SIG-M5 (cell line): ENCODE results near the gene KIDINS220.
A peak's percentile ranks its signal among the peaks of the same experiment; 100 is the strongest.

Experiments used
- DNase-seq: peaks from one replicate; lab custom pipeline; 2025; lab: John Stamatoyannopoulos, UW

The KIDINS220 gene

DNA sequence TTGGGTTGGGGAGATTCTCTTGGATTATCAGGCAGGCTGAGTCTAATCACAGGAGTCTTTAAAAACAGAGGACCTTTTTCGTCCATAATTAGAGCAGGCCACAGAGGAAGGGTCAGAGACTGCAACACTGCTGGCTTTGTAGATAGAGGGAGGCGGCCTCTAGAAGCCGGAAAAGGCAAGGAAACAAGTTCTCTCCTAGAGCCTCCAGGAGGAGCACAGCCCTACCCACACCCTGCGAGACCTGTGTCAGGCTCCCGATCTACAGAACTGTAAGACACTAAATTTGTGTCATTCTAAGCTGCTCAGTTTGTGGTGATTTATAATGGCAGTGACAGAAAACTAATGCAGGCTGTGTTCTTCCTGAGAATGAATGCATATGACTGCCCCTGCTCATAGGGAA is 140.2 kb downstream of the KIDINS220 start:
- no peak for DNase-seq

- DNase-seq = no peak
These were observed 142.7 kb downstream of the KIDINS220 start for GRCh38 chr2:8694737-8695136.

- no peak for DNase-seq
These were observed 144.1 kb downstream of the KIDINS220 start for GRCh38 chr2:8693157-8693821.

DNA sequence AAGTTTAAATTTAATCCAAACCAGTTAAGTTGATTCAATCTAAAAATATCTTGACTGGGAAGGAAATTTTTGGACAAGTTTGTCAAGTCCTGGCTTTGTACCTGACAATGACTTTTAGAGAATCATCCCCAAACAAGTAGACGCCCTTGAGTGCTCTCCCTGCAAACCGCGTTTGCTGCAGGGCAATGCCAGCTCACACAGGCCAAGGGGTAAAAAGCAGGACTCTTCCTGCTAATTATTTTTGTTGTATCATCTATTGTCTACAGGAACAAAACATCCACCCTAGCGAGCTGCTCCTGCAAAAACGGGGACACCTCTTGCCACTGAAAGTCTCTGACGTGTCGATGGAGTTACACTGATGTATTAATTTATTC is 144.6 kb downstream of the KIDINS220 start:
- DNase-seq = no peak

DNA sequence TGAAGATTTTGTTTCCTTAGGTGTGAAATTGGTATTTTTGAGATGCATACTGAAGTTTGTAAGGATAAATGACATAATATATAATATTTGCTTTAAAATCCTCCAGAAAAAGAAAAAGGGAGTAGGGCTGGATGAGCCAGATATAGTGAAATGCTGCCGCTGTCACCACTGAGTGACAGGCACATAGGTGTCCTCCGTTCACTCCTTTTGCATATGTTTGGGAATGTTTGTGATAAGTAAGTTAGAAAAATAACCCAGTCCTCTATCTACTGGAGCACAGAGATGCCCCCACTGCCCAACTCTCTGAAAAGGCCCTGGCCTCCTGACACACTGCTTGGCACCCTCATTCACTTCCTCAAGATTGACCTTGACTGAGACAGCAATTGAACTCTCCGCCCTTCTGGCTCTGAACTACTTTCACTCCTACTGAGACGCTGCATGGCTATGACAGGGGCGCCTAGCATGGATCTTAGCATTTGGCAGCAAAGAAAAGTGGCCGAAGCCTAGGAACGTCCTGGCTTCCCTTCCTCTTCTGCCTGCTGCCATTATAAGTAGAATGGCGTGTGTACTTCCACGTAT is 145.5 kb downstream of the KIDINS220 start:
- DNase-seq = no peak

DNA sequence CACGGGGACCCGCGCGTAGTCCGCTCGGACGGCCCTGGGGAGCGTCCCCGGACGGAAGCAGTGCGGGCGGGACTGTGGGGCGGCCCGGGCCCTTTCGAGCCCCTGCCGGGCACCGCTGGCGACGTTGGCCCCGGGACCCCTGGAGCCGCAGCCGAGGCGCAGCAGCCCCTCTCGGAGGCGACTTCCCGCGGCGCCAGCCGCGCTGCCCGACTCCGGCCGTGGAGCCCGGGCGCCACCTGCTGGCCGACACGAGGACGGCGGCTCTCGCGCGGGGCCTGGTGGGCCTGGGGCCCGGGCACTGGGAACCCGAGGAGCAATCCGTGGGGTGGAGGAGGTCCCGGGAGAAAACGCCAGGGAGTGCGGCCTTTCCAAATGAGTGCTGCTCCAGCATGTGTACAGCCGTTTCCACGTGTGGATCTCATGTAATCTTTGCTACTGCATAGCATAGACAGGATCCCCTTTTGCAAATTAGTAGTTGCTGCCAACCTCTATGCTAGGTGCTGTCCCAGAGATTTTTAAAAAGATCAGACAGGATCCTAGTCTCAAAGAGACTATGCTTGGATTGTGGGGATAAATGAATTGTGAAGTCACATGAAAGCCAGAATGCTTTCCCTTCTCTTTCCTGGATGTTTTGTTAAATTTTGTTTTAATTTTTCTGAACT is 151.6 kb downstream of the KIDINS220 start:
- DNase-seq = no peak

DNA sequence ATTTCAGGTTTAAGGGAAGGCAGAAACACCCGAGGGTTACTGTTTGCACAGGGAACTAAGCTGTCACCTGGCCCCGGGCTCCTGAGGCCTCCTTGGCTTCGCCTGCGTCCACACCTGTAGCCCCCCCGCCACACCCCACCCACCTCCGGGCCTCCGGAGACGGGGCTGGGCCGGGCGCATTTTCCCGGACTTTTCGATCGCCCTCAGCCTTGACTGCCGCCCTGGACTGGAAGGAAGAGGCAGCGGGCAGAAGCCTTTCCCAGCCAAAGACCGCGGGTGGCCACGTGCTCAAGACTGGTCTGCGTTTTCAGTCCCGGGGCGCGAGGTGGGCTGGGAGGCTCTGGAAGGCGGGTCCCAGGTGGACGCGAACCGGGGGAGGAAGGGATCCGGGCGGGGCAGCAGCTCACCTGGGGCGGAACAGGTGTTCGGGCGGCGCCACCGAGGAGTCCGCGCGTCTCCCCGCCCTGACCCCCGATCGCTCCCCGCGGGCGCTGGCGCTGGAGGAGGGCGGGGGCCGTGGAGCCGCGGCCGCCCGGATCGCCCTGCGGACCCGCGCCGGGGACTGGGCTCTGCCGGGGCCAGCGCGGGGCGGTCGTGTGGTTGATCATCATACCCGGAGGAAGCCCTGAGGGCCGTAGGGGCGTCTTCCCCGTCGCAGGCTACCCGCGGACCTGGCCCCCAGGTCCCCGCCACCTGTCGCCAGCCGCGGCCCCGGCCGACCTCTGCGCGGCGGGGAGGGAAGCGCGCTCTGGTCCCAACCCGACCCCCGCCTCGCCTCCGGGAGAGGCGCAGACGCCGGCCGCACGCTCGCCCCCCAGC is 152.3 kb downstream of the KIDINS220 start:
- DNase-seq = no peak

DNA sequence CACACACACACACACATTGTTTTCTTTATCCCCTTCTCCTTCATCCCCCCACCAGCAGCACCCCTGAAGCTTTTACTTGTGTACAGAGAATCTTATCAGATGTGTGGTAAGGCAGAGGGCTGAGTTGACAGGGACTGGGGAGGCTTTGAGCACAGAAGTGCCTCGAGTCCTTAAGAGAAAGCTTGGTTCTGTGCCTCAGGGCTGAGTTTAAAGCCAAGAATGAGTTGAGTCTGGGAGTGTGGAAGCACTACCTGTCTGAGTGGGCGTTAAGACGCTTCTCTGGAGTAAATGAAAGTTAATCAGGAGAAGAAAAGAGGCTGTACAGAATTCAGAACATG is 152.9 kb downstream of the KIDINS220 start:
- DNase-seq = no peak

DNA sequence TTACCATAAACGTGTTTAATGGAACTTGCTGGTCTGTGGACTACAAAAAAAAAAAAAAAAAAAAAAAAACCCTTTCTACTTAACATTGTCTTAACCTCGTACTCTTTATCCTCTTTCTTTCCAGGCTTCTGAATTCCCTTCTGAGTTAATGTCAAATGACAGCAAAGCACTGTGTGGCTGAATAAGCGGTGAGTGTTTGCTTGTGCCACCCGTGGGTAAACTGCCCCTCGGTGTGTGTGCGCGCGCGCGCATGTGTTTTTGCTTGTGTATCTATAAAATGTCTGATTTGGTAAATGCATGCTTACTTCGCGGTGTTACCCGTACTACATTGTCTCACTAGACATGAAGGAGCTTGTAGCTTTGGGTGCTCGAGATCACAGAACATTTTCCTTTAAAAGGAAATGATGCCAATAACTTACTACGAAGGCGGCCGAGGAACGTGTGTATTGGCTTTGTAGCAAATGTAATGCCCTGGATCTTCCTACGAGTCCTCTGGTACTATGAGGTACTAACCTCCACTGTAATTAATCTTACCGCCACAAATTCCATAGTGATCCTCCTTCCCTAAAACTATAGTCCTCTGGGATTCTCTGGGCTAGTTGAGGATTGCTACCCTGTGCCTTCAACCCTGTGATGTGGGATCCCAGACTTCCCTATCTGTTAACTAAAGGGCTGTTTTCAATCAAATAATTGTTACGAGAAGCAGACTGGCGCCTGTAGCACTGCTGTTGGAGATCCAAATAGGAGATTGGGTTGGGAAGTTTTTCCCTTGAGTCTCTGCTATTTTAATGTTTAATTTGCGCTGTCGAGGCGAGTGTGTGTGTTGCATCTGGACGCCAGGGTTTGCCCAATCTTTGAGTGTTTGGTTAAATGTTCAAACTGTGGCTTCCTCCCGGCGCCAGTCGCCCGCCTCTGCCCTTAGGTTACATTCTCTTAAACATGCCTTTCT is 154.4 kb downstream of the KIDINS220 start:
- DNase-seq = no peak

DNA sequence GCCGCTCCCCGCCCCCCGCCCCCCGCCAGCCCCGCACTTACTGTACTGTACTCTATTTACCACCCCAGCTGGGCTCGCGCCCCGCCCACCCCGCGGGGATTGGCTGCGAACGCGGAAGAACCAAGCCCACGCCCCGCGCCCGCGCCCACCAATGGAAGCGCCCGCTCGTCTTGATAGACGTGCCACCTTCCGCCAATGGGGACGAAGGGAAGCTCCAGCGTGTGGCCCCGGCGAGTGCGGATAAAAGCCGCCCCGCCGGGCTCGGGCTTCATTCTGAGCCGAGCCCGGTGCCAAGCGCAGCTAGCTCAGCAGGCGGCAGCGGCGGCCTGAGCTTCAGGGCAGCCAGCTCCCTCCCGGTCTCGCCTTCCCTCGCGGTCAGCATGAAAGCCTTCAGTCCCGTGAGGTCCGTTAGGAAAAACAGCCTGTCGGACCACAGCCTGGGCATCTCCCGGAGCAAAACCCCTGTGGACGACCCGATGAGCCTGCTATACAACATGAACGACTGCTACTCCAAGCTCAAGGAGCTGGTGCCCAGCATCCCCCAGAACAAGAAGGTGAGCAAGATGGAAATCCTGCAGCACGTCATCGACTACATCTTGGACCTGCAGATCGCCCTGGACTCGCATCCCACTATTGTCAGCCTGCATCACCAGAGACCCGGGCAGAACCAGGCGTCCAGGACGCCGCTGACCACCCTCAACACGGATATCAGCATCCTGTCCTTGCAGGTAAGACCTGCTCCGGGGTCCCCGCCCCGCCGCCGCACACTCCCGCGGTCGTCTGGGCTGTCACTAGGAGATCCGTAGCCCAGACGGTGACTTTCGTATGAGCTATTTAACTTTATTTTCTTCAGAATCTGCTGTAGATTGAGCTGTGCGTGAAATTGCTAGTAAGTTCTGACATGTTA is 155.4 kb downstream of the KIDINS220 start, which contains the start of gene ID2:
Gene ID2 (plus strand): TSS at position 271 of the 907 bp plus-strand sequence. CDS start 110 bp downstream, at position 381.
- DNase-seq = peak; percentile 74

DNA sequence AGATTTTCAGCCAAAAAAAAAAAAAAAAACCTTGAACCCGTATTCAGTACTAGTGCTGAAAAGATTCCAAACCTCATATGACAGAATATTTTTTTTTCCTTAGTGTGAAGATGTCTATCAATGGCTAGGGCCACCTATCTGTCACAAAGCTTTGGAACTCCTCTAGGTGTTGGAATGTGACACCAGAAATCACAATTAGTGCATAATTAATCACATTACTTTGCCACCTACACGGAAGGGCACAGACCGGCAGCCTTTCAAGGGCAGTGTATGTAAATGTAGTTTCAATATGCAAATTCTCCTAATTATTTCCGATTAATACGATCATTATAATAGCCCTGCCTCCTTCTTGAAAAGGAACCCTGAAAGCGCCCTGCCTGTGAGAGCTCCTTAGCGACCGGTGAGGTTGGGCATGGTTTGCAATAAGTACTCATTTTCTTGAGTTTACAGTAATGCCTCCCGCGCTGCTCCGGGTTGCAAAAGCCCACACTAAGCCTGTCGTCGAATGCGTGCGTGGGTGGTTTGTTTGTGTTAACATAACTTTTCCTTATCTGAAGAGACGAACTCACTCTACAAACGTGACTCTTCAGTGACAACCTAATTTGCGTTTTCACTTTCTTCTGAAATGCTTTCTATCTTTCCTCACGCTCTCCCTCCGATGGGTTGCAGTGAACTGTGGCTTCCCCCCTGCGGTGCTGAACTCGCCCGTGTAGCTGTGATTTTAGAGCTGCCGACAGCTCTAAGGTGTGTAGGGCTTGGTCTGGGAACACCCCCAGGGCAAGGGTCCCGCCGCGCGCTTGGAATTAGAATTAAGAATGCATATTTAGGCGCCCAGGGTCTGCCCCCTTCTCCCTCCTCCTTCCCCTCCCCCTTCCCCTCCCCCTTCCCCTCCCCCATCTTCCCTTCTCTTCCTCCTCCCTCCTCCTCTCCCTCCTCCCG is 156.3 kb downstream of the KIDINS220 start:
- DNase-seq = no peak

- DNase-seq = no peak
These were observed 157.3 kb downstream of the KIDINS220 start for GRCh38 chr2:8679827-8680731.

- DNase-seq = no peak
These were observed 157.9 kb downstream of the KIDINS220 start for GRCh38 chr2:8679567-8679826.
